DMS153 (cell line): ENCODE data around the gene PTCH1.

Experiments used
- DNase-seq: peaks from one replicate; lab custom pipeline; 2025; lab: John Stamatoyannopoulos, UW

The PTCH1 gene

DNA sequence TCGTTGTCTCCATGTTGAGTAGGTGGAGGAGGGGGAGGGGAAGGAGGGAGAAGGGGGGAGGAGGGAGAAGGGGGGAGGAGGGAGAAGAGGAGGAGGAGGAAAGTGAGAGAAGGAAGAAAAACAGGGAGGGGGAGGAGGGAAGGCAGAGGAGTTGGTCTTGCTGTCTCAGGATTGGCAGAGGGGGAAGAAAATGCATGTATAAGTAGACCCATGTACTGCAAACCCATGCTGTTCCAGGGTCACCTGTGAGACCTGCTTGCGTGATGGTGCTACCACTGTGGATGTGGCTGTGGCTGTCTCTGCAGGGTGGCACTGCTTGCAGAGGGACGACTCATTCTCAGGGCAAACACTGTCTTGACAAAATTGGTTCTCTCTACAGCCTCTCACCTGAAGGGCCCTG is 76.3 kb downstream of the PTCH1 start:
- no peak for DNase-seq

DNA sequence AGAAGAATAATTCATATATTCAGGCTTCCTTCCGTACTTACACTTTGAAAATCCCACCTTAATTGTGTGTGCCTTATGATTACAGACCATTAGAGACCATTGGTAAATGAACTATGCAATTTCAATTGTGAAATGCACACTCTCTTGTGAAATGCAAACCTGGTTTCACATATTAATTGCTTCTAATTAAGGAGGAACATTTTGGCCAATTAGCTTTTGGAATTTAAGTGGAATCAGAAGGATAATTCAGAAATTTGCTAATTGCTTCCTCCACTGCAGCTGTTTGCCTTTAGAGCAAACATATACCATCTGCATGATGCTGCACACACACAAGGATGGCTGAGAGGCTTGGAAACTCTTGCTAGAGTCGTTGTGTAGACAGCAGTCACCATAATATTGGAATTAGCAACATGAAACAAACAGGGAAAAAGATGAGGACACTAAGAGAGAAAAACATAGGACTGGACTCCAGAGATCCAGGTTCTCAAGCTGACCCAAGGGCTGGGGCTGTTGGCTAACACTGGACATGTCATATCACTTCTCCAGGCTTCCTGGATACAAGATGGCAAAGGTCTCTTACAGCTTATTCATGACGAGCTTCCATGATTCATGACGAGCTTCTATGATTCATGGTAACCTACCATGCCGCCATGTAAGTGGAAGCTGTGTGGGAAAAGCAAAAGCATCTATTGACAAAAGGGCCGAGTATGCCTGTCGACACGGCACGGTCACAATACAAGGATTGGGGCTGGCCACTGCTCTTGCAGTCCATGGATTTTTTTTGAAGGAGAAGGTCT is 78.0 kb downstream of the PTCH1 start:
- DNase-seq: no peak

DNA sequence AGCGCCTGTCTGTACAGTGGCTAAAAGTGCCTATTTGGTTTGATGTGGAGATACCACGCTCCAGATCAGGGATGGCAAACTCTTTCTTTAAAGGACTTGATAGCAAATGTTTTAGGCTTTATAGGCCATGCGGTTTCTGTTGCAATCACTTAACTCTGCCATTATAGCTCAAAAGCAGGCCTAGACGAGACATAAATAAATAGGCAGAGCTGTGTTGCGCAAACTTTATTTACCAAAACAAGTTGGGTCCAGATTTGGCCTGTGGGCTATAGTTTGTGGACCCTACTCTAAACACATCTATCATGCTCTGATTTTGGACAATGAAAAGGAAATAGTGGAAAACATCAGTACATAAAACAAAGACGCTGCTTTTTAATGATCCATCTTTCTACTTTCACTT is 79.2 kb downstream of the PTCH1 start:
- no peak for DNase-seq

DNA sequence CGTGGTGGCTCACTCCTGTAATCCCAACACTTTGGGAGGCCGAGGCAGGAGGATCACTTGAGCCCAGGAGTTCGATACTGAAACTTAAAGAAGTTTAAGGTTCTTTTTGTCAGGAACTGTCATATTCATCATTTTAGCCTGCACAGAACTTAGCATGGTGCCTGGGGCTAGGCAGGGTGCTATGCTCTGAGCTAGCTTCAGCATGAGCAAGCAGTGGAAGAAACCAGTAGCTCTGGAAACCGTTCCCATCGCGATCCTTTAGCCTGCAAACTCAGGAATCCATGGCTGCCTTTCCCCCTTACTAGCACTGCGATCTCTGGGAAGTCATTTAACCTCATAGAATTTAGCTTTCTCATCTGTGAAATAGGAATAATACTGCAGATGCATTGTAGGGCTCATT is 80.4 kb downstream of the PTCH1 start:
- no peak for DNase-seq

DNA sequence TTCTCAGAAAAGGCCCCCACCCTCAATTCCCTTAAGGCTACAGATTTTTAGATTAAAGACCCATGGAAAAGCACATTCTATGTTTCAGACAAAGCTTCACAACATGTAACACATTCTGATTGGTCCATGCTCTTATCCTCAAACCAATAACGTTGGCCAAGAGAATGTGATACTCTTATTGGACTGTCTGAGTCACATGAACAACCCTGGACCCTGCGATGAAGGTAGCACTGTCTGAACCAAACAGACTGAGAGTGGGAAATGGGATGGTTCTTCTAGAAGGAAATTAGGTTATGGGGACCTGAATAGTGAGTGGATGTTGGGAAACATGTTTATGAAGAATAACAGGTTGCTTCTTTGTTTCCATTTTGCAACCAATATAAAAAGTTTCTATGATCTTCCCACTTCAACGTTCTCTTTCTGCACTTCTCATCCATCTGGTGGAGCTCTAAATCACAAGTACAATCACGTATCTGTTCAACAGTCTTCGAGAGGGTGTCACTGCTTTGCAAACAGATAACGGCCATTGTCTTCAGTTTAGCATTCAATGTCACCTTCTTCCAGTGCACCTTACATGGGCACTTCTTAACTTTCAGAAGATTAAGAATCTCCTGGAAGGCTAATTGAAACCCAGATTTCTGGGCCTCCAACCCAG is 81.6 kb downstream of the PTCH1 start:
- no peak for DNase-seq

DNA sequence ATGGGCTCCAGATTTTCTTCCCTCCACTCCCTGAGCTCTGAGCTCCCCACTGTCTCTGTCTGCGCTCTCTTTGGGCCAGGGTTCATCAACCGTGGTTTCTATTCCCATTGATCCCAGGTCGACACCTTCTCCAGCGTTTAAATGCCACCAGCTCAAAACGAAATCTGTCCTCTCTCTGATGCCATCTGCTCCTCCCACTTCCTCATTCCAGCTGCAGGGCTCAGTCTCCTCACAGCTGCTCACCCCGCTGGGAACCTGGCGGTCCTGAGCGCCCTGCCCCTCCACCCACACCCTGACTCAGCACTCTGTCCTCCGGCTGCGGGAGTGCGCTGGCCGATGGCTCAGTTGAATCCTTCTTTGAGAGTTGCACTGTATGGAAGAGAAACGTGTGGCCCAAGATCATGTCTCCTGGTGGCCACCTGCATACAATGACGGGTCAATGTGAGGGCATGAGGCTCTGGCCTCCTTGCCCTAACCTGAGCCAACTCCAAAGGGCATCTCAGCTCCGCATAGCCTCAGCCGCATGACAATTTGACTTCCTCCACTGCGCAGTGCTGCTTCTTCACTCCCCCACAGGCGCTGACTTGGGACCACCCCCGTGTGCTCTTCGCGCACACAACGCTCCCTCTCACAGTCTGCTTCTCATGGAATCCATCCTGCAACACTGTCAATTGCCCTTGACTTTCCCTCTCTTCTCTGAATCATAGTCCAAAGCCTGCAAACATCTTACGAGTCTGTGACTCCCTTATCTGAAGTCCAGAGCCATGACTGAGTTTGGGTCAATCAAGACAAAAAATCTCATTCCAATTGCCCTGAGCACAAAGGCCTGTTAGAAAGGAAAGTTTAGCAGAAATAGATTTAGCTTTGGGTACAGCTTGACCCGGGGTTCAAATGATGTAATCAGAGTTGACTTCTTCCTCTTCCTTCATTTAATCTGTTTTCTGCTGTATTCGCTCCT is 82.4 kb downstream of the PTCH1 start:
- DNase-seq: no peak

DNA sequence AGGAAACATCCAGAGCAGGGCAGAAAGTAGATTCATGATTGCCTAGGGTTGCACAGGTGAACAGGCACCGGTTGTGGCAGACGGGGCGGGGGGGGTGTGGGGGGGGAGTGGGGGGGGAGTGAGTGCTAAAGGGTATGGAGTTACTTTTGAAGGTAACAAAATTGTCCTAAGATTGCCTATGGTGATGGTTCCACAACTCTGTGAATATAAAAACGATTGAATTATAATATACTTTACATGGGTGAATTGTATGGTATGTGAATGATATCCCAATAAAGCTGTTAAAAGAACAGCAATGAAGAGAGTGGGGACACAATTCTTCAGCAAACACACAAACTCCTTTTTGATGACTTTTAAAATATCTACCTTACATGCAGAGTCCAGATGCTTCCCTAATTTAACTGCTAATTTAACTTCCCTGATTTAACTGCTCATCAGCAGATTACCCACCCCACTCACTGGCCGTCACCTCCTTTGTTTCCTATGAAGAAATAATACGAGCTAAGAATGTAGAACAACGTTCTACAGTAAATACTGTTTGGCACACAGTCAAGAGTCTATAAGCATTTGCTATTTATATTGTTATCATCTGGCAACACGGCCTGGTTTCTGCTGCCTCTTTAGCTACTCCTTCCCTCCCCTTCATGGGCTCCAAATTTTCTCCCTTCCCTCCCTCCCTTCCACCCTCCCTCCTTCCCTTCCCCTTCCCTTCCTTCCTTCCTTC is 83.5 kb downstream of the PTCH1 start:
- no peak for DNase-seq

DNA sequence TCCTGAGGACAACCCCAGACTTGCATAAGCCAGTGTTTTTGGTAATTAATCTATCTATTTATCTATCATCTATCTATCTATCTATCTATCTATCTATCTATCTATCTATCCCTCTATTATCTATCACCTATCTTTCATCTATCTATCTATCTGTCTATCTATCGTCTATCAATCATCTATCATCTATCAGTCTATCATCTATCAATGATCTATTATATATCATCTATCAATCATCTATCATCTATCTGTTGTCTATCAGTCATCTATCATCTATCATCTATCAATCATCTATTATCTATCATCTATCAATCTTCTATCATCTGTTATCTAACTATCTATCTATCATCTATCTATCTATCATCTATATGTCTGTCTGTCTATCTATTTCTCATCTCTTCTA is 85.5 kb downstream of the PTCH1 start:
- DNase-seq: no peak

DNA sequence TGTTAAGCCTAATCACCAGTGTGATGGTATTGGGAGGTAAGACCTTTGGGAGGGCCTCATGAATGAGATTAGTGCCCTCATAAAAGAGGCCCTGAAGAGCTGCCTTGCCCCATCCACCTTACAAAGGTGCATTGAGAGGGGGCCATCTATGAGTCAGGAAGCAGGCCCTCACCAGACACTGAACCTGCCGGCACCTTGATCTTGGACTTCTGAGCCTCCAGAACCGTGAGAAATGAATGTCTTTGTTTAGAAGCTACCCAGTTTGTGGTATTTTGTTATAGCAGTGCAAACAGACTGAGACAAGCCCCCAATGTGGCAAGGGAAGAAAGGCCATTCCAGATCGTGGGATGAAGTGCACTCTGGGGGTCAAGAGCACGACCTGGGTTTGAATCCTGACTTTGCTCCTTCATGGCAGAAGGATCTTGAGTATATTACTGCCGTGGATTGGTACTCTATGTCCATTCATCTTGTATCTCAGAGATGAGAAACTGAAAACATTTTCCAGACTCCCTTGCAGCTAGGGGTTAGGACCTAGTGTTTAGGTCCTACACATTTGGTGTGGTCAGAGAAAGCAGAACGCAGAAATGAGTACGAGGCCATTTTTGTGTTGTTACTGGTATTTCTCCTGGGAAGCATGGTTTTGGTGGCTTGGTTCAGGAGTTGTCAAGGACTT is 86.7 kb downstream of the PTCH1 start:
- no peak for DNase-seq

DNA sequence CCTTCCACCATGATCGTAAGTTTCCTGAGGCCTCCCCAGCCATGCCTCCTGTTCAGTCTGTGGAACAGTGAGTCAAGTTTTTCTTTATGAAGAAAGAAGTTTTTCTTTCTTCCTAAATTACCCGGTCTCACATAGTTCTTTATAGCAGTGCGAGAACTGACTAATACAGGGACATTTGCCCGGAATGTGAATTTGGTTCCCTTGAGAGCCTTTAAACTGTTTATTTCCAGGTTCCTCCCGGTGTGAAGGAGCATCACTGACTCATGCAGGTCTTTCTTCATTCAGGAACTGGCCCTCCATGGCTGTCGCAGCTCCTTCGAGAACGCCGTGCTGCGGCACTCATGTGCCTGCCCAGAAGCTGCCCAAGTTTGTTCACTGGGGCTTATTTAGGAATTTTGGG is 87.7 kb downstream of the PTCH1 start:
- no peak for DNase-seq

DNA sequence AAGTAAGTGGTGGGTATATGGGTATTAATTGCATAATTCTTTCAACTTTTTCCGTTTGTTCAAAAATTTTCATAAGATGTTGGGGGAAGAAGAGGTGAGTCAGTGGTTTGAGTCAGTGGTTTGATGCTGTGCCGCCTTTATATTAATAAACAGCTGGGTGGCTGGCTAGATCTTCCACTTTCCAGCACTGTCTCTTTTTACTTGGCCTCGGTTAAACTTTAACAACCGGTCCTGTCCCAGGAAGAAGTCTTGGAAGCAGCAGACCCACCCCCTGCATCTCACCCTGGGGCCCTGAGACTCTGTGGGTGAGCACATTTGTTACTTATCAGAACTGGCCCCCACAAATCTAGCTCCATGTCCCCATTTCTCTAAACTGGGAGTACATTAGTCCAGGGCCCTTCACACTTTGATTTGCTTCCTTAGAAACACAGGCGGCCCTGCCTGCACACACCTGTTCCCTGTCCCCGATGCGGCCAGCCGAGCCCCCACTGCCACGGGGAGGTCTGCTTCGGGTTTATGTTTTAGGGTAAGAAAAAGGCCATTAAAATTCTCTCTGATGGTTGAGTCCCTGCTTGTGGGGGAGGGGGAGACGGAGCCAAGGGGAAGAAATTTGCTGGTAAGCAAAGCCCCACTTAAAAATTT is 90.7 kb downstream of the PTCH1 start:
- DNase-seq: no peak

DNA sequence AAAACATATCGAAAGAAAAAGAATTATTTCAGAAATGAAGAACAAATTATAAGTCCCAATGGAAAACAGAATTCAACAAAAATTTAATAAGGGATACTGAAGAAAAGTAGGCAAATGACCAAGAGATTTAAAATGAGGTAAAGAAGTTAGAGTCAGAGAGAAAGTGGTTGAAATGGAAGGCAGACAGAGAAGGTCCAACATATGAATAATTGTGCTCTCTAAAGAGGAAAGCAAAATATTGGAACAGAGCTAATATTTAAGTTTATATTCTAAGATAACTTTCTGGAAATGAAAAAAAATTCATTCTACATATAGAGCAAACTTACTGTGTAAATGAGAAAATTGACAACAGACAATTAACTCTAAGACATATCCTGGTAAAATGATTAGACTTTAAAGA is 94.1 kb downstream of the PTCH1 start:
- no peak for DNase-seq

DNA sequence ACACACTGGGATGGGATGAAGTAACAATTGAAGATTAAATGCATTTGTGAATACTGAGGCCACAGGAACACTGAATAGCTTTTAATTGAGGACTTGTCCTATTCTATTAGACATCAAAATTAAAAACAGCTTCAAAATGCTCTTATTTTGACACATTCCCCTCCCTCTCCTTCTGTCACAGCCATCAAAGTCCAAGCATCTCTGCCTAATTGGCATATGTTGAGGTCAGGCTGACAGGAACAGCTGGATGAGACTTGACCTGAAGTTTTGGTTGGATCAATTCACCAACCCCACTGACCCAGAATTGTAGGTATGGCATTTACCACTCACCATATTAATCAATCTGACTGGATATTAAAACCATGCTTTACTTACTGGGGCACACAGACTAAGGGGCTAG is 96.3 kb downstream of the PTCH1 start:
- no peak for DNase-seq

DNA sequence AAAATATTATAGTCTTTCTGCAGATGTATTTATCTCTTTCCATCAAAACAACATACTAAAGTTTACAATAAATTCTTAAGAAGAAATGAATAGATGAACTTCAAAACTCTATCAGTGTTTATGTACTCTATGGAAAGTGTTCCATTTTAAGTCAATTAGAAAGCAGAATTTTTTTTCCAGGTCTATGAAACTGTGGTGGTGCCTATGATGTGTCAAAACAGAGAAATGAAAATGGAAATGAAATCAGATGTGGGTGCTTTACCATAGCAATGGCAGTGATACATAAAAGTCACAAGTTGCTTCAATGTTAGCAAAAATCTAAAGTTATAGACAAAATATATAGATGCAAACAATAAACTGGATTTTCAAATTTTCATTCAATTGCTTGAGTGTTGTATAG is 97.3 kb downstream of the PTCH1 start:
- no peak for DNase-seq

DNA sequence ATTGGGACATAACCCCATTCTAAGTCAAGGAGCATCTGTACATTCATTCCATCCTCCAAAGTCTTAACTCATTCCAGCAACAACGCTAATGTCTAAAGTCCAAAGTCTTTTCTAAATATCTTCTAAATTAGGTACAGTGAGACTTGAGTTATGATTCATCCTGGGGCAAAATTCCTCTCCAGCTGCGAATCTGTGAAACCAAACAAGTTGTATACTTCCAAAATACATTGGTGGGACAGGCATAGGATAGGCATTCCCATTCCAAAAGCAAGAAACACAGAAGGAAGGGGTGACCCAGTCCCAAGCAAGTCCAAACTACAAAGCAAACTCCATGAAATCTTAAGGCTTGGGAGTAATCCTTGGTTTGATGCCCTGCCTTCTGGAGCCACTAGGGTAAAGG is 101.6 kb downstream of the PTCH1 start:
- DNase-seq: no peak

DNA sequence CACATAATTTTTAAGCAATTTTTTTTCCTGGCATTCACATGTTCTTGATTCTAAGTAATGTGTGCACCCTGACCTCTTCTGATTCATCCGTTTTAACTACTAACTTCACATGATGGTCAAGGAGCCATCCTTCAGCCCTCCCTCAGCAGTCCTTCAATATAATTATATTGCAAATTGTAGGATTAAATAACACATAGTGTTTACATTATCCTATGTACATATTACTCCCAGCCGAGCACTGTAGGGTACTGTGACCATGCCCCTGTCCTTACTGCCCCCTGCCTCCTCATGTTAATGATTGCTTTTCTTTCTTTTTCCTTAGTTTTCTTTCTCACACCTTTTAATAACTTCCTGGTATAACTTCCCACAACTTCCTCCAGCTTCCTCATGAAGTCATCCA is 103.0 kb downstream of the PTCH1 start:
- no peak for DNase-seq

DNA sequence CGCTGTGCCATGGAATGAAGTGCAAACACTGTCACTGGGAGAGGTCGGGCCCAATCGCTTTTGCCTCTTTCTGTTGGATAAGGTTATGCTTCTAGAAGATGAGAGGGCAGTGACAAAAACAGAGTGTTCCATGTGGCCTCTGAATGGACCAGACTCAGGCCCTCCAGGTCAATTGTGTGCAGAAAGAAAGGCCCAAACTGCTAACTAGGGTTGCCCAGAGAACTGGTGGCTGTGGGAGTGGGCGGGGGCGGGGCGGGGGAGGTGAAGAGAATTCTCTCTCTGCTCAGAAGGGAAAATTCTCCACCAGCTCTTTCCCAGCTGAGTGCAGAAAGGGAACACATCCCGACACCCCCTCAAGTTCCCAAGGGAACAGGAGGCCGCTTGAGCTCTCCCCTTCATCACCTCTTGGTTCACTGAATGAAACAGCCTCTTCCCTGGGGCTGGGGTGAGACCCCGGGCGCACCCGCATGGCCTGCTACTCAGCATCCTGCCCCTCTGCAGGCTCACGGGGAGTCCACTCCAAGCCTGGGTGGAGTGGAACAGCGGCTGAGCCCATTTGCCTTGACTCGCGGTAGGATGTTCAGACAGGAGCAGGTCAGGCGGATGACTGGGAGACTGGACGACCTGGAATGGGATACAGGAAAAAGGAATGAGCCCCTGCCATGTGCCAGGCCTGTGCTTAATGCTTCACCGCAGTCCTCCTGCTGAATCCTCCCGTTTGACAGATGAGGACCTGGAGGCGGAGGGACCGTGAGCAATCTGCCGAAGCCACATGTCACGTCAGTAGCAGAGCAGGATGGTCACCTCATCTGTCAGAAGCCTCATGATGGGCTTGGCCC is 105.5 kb downstream of the PTCH1 start:
- no peak for DNase-seq

DNA sequence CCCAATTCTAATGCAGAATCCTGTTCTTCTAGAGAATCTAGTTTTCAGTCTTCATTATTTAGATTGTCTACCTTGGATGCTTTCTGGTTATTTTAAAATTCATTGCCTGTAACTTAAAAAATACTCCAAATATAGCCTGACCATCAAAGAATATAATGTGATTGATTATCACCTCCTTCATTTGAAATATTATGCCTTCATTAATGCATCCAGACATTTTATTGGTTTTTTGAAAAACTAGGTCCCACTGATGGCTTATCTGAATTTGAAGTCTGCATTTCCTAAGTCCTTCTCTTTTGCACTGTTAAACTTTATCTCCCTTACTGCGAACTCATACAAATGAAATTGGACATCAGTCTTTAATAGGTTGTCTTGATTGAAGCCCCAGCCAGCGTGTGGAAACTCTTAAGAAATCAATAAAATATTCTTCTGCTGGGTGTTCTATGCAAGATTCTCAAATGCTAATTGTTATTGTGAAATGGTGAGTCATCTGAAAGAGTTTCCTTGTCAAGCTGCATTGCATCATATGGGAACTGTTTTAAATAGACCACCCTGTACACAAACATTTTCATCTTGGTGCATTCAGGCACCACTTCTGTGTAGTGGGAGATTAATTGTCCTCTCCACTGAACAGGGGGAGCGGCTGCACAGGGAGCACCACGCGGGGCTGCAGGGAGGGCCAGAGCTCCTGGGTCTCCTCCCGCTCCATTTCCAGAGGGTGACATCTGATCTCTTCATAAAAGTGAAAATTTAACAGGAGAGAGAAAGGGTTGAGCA is 106.9 kb downstream of the PTCH1 start:
- no peak for DNase-seq

DNA sequence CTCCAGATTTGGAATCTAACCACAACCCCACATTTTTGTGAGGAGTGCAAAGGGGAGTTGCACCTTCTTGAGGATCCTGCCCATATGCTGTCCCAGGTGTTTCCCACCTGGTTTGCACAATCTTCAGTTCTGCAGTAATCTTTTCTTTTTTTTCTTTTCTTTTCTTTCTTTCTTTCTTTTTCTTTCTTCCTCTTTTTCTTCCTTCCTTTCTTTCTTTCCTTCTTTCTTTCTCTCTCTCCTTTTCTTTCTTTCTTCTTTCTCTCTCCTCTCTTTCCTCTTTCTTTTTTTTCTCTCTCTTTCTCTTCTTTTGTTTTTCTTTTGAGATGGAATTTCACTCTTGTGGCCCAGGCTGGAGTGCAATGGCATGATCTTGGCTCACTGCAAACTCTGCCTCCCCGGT is 109.2 kb downstream of the PTCH1 start:
- no peak for DNase-seq
